MM.1S (cell line): ENCODE data around the gene ZNF576.
"Not testable (repeated sequence)": the region's sequence is repeated elsewhere in the genome, so short reads cannot be mapped to it uniquely, and the experiment has no call there.

Source experiments
- DNase-seq: peaks from one replicate; pipeline ENCODE4 v3.0.0-alpha.2; 2015
- H2AFZ ChIP-seq: fragments of 300-600 bp; sonication (generic); 2 replicates; pipeline ENCODE4 v1.6.0; 2016; ENCODE audit warnings: antibody characterized with exemption, low read length
- H3F3A ChIP-seq: fragments of 300-600 bp; sonication (generic); 2 replicates; pipeline ENCODE4 v1.6.1; 2016; ENCODE audit warnings: mild to moderate bottlenecking, antibody characterized with exemption, low read length, moderate library complexity, mixed read lengths; ENCODE audit not compliant: insufficient read depth
- H3K27ac ChIP-seq: fragments of 300-600 bp; sonication (generic); 2 replicates; pipeline ENCODE4 v1.5.1; 2016; ENCODE audit warnings: mild to moderate bottlenecking, low read length
- H3K27me3 ChIP-seq: fragments of 300-600 bp; sonication (generic); replicated peaks from 2 replicates; pipeline ENCODE4 v1.6.0; 2016; ENCODE audit warnings: low read length; ENCODE audit not compliant: insufficient read depth
- H3K36me3 ChIP-seq: fragments of 300-600 bp; sonication (generic); replicated peaks from 2 replicates; pipeline ENCODE4 v1.6.1; 2016; ENCODE audit warnings: mild to moderate bottlenecking, low read length, mixed read lengths; ENCODE audit not compliant: insufficient read depth
- H3K4me1 ChIP-seq: fragments of 300-600 bp; sonication (generic); 2 replicates; pipeline ENCODE4 v1.6.1; 2016; ENCODE audit warnings: low read length, mixed read lengths
- H3K4me2 ChIP-seq: fragments of 300-600 bp; sonication (generic); 2 replicates; pipeline ENCODE4 v1.6.0; 2016; ENCODE audit warnings: low read depth, low read length
- H3K4me3 ChIP-seq: fragments of 300-600 bp; sonication (generic); 2 replicates; pipeline ENCODE4 v1.5.1; 2016; ENCODE audit warnings: low read length, mixed read lengths
- H3K79me2 ChIP-seq: fragments of 300-600 bp; sonication (generic); 2 replicates; pipeline ENCODE4 v1.6.1; 2016; ENCODE audit warnings: mixed run types, low read length, mixed read lengths
- H3K9ac ChIP-seq: fragments of 300-600 bp; sonication (generic); 2 replicates; pipeline ENCODE4 v1.6.1; 2016; ENCODE audit warnings: low read length, mixed read lengths
- H3K9me2 ChIP-seq: fragments of 300-600 bp; sonication (generic); replicated peaks from 2 replicates; pipeline ENCODE4 v1.6.1; 2016; ENCODE audit warnings: mild to moderate bottlenecking, low read length, mixed read lengths; ENCODE audit not compliant: insufficient read depth
- H3K9me3 ChIP-seq: fragments of 300-600 bp; sonication (generic); replicated peaks from 2 replicates; pipeline ENCODE4 v1.6.1; 2016; ENCODE audit warnings: mild to moderate bottlenecking, low read length, mixed read lengths; ENCODE audit not compliant: insufficient read depth
- H4K20me1 ChIP-seq: fragments of 300-600 bp; sonication (generic); 2 replicates; pipeline ENCODE4 v1.6.1; 2016; ENCODE audit warnings: mild to moderate bottlenecking, low read length, moderate library complexity, mixed read lengths; ENCODE audit not compliant: insufficient read depth
- EZH2 ChIP-seq: fragments of 300-600 bp; sonication (generic); optimal IDR thresholded peaks from 2 replicates; pipeline ENCODE3; 2017; ENCODE audit warnings: low read depth, mild to moderate bottlenecking, antibody characterized with exemption, low read length, mixed read lengths
- EZH2phosphoT487 ChIP-seq: fragments of 300-600 bp; sonication (generic); IDR thresholded peaks from 2 replicates; pipeline ENCODE4 v1.6.1; 2018; ENCODE audit warnings: antibody characterized with exemption, low read length
- TF ChIP-seq, protein P1 (sequence below): fragments of 300-600 bp; sonication (generic); IDR thresholded peaks from 2 replicates; pipeline ENCODE4 v1.5.1; 2016; ENCODE audit warnings: antibody characterized with exemption, low read length, mixed read lengths

ZNF576 gene

DNA sequence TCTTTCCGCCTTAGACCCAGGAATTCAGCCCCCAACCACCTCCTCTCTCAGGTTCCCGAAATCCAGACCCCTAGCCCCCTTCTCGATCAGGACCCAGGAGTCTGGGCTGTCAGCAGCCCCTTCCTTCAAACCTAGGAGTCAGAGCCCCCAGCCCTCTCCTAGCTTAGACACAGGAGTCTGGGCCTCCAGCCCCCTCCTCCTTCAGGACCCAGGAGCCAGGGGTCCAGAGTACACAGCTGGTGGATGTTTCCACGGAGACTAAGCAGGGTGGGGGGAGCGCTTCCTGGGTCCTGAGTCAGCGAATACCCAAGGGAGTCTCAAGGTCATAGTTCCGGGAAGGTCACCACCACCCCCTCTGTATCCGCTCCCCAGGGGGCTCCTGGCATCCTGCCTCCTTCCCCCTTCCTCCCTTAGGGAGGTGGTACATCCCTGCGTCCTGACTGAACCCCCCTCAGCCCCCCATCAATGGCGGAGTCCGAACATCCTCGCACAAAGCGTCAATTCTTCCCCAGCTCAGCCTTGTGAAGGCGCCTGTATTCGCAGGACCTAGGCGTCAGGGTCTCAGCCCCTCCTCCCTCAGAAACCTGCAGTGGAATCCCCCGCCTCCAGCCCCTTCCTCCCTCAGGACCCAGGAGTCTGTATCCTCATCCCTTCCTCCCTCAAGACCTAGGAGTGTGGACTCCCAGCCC, 38.6 kb downstream of the ZNF576 start:
- H3K4me2 ChIP-seq, result no peak overlapping the region
- no peak overlapping the region for H3K27ac ChIP-seq

DNA sequence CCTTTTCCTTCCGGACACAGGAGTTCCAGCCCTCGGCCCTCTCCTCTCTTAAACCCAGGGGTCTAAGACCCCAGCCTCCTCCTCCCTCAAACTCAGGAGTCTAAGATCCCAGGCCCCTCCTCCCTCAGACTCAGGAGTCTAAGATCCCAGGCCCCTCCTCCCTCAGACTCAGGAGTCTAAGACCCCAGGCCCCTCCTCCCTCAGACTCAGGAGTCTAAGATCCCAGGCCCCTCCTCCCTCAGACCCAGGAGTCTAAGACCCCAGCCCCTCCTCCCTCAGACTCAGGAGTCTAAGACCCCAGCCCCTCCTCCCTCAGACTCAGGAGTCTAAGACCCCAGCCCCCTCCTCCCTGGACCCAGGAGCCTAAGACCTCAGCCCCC, 39.2 kb downstream of the ZNF576 start:
- H3K36me3 ChIP-seq, H3K79me2 ChIP-seq, H3K27ac ChIP-seq, H3K4me1 ChIP-seq, H3K4me3 ChIP-seq, H3K9ac ChIP-seq, H2AFZ ChIP-seq, DNase-seq, H3K9me2 ChIP-seq, H4K20me1 ChIP-seq, H3F3A ChIP-seq, H3K4me2 ChIP-seq, H3K9me3 ChIP-seq: not testable (repeated sequence)
- peaks cover 52% of the 10 kb centered on the region for H3K27me3 ChIP-seq

More for the DNA sequence above, 38.6 kb downstream of the ZNF576 start:
- H4K20me1 ChIP-seq, result no peaks in the 10 kb centered on the region
- no peaks in the 10 kb centered on the region for H3K9me2 ChIP-seq
- no peak for DNase-seq
- no peaks in the 10 kb centered on the region for H3K9me3 ChIP-seq
- H3K79me2 ChIP-seq, result no peaks in the 10 kb centered on the region
- TF ChIP-seq, protein P1, sequence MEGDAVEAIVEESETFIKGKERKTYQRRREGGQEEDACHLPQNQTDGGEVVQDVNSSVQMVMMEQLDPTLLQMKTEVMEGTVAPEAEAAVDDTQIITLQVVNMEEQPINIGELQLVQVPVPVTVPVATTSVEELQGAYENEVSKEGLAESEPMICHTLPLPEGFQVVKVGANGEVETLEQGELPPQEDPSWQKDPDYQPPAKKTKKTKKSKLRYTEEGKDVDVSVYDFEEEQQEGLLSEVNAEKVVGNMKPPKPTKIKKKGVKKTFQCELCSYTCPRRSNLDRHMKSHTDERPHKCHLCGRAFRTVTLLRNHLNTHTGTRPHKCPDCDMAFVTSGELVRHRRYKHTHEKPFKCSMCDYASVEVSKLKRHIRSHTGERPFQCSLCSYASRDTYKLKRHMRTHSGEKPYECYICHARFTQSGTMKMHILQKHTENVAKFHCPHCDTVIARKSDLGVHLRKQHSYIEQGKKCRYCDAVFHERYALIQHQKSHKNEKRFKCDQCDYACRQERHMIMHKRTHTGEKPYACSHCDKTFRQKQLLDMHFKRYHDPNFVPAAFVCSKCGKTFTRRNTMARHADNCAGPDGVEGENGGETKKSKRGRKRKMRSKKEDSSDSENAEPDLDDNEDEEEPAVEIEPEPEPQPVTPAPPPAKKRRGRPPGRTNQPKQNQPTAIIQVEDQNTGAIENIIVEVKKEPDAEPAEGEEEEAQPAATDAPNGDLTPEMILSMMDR, result no peak
- TF ChIP-seq EZH2phosphoT487, result no peak
- no peak for TF ChIP-seq EZH2
- H3K27me3 ChIP-seq, result peaks cover 48% of the 10 kb centered on the region
- no peak overlapping the region for H3K9ac ChIP-seq
- H3F3A ChIP-seq, result no peaks in the 10 kb centered on the region
- no peak overlapping the region for H2AFZ ChIP-seq
- H3K4me3 ChIP-seq, result no peak overlapping the region
- no peaks in the 10 kb centered on the region for H3K4me1 ChIP-seq
- no peaks in the 10 kb centered on the region for H3K36me3 ChIP-seq

DNA sequence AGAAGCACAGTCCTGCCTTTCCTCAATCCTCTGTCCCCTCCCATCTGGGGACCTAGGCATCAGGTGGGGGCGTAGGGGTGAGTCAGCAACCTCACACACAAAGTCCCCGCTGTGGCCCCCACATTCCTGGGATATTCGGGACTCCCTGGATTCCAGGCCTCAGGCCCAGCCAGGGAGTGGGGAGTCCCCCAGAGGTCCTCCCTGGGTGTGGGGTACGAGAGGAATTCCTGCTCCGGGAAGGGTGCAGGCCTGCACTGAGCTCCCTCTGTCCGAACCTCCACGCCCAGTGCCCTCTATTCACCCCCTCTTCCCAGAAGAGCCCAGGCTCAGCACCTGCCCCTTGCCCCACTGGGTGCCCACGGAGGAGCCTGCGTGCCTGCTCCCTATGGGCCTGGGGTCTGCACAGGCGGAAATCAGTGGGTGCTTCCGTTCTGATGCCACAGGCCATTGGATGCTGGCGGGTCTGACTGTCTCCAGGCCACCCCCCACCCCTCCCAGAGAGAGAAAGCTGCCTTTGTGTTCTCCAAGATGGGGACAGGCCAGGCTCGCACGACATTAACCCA, 39.8 kb downstream of the ZNF576 start:
- Histone ChIP-seq H3K4me2 (no peak overlapping the region), H3K4me3 (no peak overlapping the region), H4K20me1 (no peaks in the 10 kb centered on the region), H3K4me1 (no peaks in the 10 kb centered on the region), H3K79me2 (no peaks in the 10 kb centered on the region), H3K27ac (no peak overlapping the region), H3K9me3 (no peaks in the 10 kb centered on the region), H3K9me2 (no peaks in the 10 kb centered on the region), H3K27me3 (peaks cover 56% of the 10 kb centered on the region), H3K9ac (no peak overlapping the region), H3K36me3 (no peaks in the 10 kb centered on the region), H2AFZ (no peak overlapping the region), H3F3A (no peaks in the 10 kb centered on the region)
- TF ChIP-seq, protein P1, result no peak
- TF ChIP-seq EZH2phosphoT487, result no peak
- no peak for TF ChIP-seq EZH2
- no peak for DNase-seq
